MM.1S (cell line): Measurements from ENCODE around the gene PDE12.

Experiments used
- DNase-seq: peaks from one replicate; pipeline ENCODE4 v3.0.0-alpha.2; 2015
- H2AFZ ChIP-seq: fragments of 300-600 bp; sonication (generic); 2 replicates; pipeline ENCODE4 v1.6.0; 2016; ENCODE audit warnings: antibody characterized with exemption, low read length
- H3F3A ChIP-seq: fragments of 300-600 bp; sonication (generic); 2 replicates; pipeline ENCODE4 v1.6.1; 2016; ENCODE audit warnings: mild to moderate bottlenecking, antibody characterized with exemption, low read length, moderate library complexity, mixed read lengths; ENCODE audit not compliant: insufficient read depth
- H3K27ac ChIP-seq: fragments of 300-600 bp; sonication (generic); 2 replicates; pipeline ENCODE4 v1.5.1; 2016; ENCODE audit warnings: mild to moderate bottlenecking, low read length
- H3K27me3 ChIP-seq: fragments of 300-600 bp; sonication (generic); replicated peaks from 2 replicates; pipeline ENCODE4 v1.6.0; 2016; ENCODE audit warnings: low read length; ENCODE audit not compliant: insufficient read depth
- H3K36me3 ChIP-seq: fragments of 300-600 bp; sonication (generic); replicated peaks from 2 replicates; pipeline ENCODE4 v1.6.1; 2016; ENCODE audit warnings: mild to moderate bottlenecking, low read length, mixed read lengths; ENCODE audit not compliant: insufficient read depth
- H3K4me1 ChIP-seq: fragments of 300-600 bp; sonication (generic); 2 replicates; pipeline ENCODE4 v1.6.1; 2016; ENCODE audit warnings: low read length, mixed read lengths
- H3K4me2 ChIP-seq: fragments of 300-600 bp; sonication (generic); 2 replicates; pipeline ENCODE4 v1.6.0; 2016; ENCODE audit warnings: low read depth, low read length
- H3K4me3 ChIP-seq: fragments of 300-600 bp; sonication (generic); 2 replicates; pipeline ENCODE4 v1.5.1; 2016; ENCODE audit warnings: low read length, mixed read lengths
- H3K79me2 ChIP-seq: fragments of 300-600 bp; sonication (generic); 2 replicates; pipeline ENCODE4 v1.6.1; 2016; ENCODE audit warnings: mixed run types, low read length, mixed read lengths
- H3K9ac ChIP-seq: fragments of 300-600 bp; sonication (generic); 2 replicates; pipeline ENCODE4 v1.6.1; 2016; ENCODE audit warnings: low read length, mixed read lengths
- H3K9me2 ChIP-seq: fragments of 300-600 bp; sonication (generic); replicated peaks from 2 replicates; pipeline ENCODE4 v1.6.1; 2016; ENCODE audit warnings: mild to moderate bottlenecking, low read length, mixed read lengths; ENCODE audit not compliant: insufficient read depth
- H3K9me3 ChIP-seq: fragments of 300-600 bp; sonication (generic); replicated peaks from 2 replicates; pipeline ENCODE4 v1.6.1; 2016; ENCODE audit warnings: mild to moderate bottlenecking, low read length, mixed read lengths; ENCODE audit not compliant: insufficient read depth
- H4K20me1 ChIP-seq: fragments of 300-600 bp; sonication (generic); 2 replicates; pipeline ENCODE4 v1.6.1; 2016; ENCODE audit warnings: mild to moderate bottlenecking, low read length, moderate library complexity, mixed read lengths; ENCODE audit not compliant: insufficient read depth
- CTCF ChIP-seq: fragments of 300-600 bp; sonication (generic); IDR thresholded peaks from 2 replicates; pipeline ENCODE4 v1.5.1; 2016; ENCODE audit warnings: antibody characterized with exemption, low read length, mixed read lengths
- EZH2 ChIP-seq: fragments of 300-600 bp; sonication (generic); optimal IDR thresholded peaks from 2 replicates; pipeline ENCODE3; 2017; ENCODE audit warnings: low read depth, mild to moderate bottlenecking, antibody characterized with exemption, low read length, mixed read lengths
- EZH2phosphoT487 ChIP-seq: fragments of 300-600 bp; sonication (generic); IDR thresholded peaks from 2 replicates; pipeline ENCODE4 v1.6.1; 2018; ENCODE audit warnings: antibody characterized with exemption, low read length

PDE12 gene, protein sequence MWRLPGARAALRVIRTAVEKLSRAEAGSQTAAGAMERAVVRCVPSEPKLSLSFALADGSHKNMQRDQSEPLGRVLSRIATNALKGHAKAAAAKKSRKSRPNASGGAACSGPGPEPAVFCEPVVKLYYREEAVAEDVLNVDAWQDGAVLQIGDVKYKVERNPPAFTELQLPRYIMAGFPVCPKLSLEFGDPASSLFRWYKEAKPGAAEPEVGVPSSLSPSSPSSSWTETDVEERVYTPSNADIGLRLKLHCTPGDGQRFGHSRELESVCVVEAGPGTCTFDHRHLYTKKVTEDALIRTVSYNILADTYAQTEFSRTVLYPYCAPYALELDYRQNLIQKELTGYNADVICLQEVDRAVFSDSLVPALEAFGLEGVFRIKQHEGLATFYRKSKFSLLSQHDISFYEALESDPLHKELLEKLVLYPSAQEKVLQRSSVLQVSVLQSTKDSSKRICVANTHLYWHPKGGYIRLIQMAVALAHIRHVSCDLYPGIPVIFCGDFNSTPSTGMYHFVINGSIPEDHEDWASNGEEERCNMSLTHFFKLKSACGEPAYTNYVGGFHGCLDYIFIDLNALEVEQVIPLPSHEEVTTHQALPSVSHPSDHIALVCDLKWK

GRCh38 chr3:57555738-57556458 is at the start of gene PDE12:
Gene PDE12 (plus strand): TSS chr3:57556274. CDS start chr3:57556380, 106 bp downstream.
- no peaks in the 10 kb centered on the region for H3K9me2 ChIP-seq
- H3K9ac ChIP-seq, result peak within 1 kb of the TSS; percentile 90
- peak; percentile 93 for DNase-seq
- peaks cover 6% of the 10 kb centered on the region for H3F3A ChIP-seq
- TF ChIP-seq EZH2, result no peak
- no peak for TF ChIP-seq CTCF
- no peak for TF ChIP-seq EZH2phosphoT487
- peaks cover 52% of the 10 kb centered on the region for H3K79me2 ChIP-seq
- no peaks in the 10 kb centered on the region for H4K20me1 ChIP-seq
- peak within 1 kb of the TSS; percentile 94 for H2AFZ ChIP-seq
- no peaks in the 10 kb centered on the region for H3K27me3 ChIP-seq
- H3K4me1 ChIP-seq, result peaks cover 3% of the 10 kb centered on the region; the same call in 1 of the 2 replicates
- peak within 1 kb of the TSS; percentile 80 for H3K27ac ChIP-seq
- H3K4me3 ChIP-seq, result peak within 1 kb of the TSS; percentile 93
- H3K36me3 ChIP-seq, result no peaks in the 10 kb centered on the region; the same call in 1 of the 2 replicates
- peak within 1 kb of the TSS; percentile 96 for H3K4me2 ChIP-seq
- H3K9me3 ChIP-seq, result no peaks in the 10 kb centered on the region

GRCh38 chr3:57512166-57512565 is 43.9 kb upstream of the PDE12 start:
- peak overlapping the region; percentile 24; the same call in 1 of the 2 replicates for H3K4me2 ChIP-seq
- H2AFZ ChIP-seq, result no peak overlapping the region
- no peaks in the 10 kb centered on the region for H3K79me2 ChIP-seq
- H3K9me3 ChIP-seq, result no peaks in the 10 kb centered on the region
- H3K27ac ChIP-seq, result no peak overlapping the region; the same call in 1 of the 2 replicates
- no peak for DNase-seq
- TF ChIP-seq EZH2, result no peak
- TF ChIP-seq CTCF, result no peak
- no peak for TF ChIP-seq EZH2phosphoT487
- no peaks in the 10 kb centered on the region for H4K20me1 ChIP-seq
- H3K9ac ChIP-seq, result no peak overlapping the region
- no peaks in the 10 kb centered on the region for H3F3A ChIP-seq
- peaks cover 11% of the 10 kb centered on the region; the same call in 1 of the 2 replicates for H3K4me1 ChIP-seq
- H3K4me3 ChIP-seq, result no peak overlapping the region
- no peaks in the 10 kb centered on the region for H3K9me2 ChIP-seq
- H3K36me3 ChIP-seq, result no peaks in the 10 kb centered on the region
- no peaks in the 10 kb centered on the region for H3K27me3 ChIP-seq

DNA sequence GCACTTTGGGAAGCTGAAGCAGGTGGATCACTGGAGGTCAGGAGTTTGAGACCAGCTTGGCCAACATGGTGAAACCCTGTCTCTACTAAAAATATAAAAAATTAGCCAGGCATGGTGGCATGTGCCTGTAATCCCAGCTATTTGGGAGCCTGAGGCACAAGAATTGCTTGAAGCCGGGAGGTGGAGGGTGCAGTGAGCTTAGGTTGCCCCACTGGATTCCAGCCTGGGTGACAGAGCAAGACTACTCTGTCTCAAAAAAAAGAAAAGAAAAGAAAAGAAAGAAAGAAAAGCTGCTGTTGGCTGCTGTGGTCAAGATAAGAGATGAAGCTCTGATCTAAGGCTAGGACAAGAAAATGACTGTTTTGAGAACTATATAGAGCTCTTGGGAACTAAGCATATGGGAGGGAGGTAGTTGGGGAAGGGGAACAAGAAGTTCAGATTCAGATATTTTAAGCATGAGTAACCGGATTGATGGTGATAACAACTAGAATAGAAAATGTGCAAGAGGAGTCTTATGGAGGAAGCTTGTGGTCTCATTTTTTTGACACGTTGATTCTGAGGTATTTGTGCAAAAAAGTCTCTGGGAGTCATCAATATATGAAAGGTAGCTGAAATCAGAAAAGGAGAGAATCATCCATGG is 37.7 kb upstream of the PDE12 start:
- H3K9me3 ChIP-seq, result no peaks in the 10 kb centered on the region

More for the DNA sequence above, 37.7 kb upstream of the PDE12 start:
- H3K4me3 ChIP-seq, result no peak overlapping the region
- no peak overlapping the region for H3K9ac ChIP-seq
- H3K9me2 ChIP-seq, result no peaks in the 10 kb centered on the region
- no peaks in the 10 kb centered on the region for H3K79me2 ChIP-seq
- TF ChIP-seq CTCF, result no peak
- no peak for TF ChIP-seq EZH2
- TF ChIP-seq EZH2phosphoT487, result no peak
- H2AFZ ChIP-seq, result no peak overlapping the region
- no peaks in the 10 kb centered on the region for H3K27me3 ChIP-seq
- H3K4me2 ChIP-seq, result no peak overlapping the region
- H3K36me3 ChIP-seq, result no peaks in the 10 kb centered on the region
- H4K20me1 ChIP-seq, result no peaks in the 10 kb centered on the region
- no peak overlapping the region for H3K27ac ChIP-seq
- no peak for DNase-seq
- H3F3A ChIP-seq, result no peaks in the 10 kb centered on the region
- no peaks in the 10 kb centered on the region for H3K4me1 ChIP-seq
